NCI-H1105 treated with DMSO at 0.1 percent for 48 hours (cell line): ENCODE data around the gene PREB.

Experiments used
- DNase-seq: peaks from one replicate; lab custom pipeline; 2025; lab: John Stamatoyannopoulos, UW

PREB gene

DNA sequence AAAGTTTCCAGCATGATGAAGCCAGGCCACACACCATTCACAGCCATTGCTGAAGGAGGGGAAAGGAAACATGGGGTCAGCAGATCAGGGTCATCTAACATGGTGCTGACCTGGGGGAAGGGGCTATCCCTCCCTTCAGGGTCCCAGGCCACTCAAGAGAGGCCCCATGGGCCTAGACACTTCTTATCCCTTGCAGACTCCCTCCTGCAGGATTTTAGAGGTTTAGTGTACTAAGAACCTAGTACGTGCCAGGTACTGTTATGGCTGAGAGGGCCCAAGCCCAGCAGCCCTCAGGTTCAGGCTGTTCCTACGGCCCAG lies 39.0 kb downstream of the PREB start:
- no peak for DNase-seq

DNA sequence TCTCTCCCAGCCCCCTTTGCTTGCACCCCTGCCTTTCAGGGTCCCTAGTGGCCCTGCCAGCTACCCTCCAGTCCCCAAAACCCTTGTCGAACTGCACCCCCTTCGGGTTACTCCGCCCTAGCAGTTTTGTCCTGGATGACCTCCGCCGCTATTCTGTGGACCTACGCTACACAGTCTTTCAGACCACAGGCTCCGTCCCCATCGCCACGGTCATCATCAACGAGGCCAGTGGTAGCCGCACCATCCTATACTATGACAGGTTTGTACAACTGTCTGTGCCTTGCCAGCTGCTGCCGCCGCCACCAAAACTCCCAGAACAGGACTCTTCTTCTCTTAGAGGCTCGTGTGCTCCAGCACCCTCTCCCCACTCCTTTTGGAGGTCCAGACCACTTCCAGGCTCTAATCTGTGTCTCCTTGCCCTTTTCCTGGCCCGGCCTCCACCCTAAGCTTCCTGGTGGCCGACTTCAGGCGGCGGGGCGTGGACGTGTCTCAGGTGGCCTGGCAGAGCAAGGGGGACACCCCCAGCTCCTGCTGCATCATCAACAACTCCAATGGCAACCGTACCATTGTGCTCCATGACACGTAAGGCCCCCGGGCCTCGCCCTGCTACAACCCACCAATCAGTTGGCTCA lies 40.0 kb downstream of the PREB start:
- no peak for DNase-seq

- DNase-seq = no peak
Observed at GRCh38 chr2:27093430-27094352, 40.7 kb downstream of the PREB start.

DNA sequence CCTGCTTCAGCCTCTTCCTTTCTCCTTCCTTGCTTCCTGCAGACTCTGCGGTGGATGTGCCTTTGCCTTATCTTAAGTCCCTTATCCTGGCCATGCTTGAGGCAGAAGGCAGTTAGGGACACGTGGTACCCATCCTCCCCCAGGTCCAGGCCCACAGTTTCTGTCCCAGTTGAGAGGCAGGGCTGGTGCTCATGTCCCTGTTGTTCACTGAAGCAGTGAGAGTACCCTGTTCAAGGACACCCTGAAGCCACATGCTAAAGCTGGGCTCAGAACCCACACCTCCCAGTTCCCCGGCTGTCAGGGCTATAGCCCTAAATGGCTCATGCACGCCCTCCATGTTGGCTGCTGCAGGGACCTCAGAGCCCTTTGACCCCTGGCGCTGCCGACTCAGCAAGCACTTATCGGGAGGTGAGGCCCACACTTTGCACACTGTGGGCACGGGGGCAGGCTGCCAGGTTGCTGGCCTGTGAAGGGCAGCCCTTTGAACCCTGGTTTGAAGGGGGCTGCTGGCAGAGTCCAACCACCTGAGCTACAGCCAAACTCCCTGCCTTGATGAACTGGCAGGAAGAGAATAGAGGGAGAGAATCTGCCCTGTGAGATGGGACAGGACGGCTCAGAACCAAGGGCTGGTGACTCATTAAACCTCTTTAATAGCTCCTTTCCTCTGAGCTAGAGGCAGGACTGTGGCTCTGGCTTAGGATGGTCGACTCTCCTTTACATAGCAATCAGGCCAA lies 41.6 kb downstream of the PREB start:
- no peak for DNase-seq

DNA sequence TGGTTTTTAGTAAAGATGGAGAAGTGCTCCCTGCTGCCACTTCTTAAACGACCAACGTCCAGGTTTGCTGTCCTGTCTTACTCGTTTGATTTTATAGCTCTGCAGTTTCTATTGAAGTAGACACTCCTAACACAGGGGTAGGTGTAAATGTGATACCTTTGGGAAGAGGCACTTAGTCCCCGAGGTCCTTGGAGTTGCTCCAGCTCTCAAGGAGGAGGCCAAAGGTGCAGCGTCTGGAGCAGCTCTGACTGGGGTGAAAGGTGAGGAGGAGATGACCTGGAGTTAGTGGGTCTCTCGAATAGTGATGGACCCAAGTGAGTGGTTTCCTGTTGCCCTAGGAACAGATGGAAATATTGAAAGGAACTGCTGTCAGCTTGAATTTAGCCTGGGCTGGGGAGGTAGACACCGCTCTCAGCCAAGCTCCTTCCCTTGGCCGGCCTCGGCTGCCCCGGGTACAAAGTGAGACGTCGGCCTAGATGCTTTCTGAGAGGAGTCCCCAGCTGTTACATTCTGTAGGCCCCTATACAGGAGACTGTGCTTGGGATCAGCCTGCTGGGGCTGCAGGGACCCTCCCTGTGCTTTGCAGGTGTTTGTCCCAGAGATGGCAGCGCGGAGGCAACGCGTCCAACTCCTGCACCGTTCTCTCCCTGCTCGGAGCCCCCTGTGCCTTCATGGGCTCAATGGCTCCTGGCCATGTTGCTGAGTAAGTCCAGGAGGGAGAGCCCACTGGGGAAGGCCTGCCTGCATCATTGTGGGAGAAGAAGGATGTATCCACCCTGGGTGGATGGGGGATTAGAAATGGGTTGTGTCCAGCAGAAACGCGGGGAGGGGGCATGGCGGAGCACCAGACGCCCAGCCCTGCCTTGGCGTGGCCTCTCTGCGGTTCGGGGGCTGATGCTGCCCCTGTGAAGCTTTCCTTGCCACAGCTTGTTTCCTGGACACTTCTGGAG lies 42.4 kb downstream of the PREB start:
- no peak for DNase-seq

DNA sequence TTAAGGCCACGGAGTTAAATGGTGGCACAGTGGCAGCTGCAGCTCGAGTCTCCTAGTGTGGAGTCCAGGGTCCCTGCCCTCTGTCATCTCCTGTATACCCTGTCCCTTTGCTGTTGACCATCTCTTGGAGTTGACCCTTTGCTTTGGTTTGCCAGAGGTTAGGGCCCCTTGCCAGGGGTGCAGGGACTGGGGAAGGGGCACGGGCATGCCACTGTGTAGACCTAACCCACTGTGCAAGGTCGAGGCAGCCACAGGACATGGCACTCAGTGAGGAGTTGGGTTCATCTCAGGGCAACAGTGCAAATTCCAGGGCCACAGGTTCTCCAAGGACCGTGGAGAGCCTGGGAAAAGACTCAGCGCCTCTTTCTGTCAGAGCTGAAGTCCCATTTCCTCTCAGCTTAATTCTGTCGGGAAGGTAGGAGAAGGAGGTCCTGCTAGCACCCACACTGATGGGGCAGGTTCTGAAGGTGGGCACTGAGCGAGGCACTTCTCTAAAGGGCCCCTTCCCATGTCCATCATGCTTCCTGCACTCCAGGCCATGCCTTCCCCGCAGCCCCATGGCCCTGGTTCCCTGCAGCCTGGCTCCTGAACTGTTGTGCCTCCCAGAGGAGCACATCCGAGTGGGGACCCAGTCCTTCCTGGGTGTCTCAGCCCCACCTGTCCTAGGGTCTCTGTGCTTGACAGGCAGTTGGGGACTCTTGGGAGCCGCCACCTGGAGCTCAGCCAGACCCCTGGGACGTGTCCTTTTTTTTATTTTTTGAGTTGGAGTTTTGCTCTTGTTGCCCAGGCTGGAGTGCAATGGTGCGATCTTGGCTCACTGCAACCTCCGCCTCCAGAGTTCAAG lies 45.1 kb downstream of the PREB start:
- no peak for DNase-seq

GRCh38 chr2:27088634-27089033 lies 45.8 kb downstream of the PREB start:
- no peak for DNase-seq

GRCh38 chr2:27087823-27088410 lies 46.5 kb downstream of the PREB start:
- no peak for DNase-seq

GRCh38 chr2:27086724-27087593 lies 47.5 kb downstream of the PREB start, which contains the start of gene KHK:
Gene KHK (plus strand): TSS chr2:27086772. CDS start chr2:27087260, 488 bp downstream.
- DNase-seq = peak; percentile 75

DNA sequence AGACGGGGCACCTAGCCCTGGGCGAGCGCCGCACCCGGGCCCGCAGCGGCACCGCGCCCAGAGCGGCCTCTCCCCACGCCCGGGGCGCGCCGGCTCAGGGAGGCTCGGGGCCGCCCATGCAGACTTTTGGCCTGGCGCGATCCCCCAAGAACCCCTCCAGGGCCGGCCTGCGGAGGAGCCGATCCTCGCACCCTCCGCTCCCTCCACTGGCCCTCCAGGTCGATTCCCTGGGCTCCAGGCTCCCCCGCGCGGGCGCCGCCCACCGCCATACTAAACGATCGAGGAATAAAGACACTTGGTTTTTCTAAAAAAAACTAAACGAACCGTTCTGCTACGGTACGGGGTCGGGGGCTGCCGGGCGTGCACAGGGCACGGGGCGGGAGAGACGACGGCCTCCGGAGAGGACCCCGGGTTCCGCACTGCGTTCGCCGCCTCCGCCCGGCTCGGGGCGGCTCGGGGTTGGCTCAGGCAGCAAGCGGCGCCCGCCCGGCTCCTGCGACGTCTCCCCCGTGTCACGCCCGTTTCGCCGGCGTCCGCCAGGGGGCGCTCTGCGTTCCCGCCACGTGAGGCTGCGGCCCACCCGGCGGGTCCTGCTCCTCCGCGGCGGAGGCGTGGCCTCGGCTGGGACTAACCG lies 48.2 kb downstream of the PREB start:
- DNase-seq = peak; percentile 88

- DNase-seq = peak; percentile 37
Observed at GRCh38 chr2:27085673-27086089, 48.8 kb downstream of the PREB start.

DNA sequence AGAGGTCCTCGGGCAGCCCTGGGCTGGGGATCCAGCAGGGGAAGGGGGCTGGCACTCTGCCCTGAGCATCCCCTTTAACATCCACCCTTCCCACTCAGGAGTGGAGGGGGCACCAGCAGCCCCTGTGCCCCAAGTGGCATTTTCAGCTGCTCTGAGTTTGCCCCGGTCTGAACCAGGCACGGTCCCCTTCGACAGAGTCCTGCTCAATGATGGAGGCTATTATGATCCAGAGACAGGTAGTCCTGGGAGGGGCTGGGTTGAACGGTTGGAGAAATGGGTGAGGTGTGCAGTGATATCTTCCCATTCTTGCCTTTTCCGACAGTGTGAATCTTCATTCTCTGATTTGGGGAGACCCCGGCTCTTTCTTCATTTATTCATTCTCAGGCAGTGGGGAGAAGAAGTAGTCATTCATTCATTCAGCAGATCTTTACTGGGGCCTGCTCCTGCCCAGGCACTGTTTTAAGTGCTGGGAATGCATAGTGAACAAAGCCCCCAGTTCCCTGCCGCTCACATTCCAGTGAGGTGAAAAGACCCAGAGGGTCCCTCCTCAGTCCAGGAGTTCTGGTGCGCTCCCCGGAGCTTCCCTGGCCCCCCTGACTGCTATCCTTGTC lies 49.3 kb downstream of the PREB start:
- DNase-seq = no peak

DNA sequence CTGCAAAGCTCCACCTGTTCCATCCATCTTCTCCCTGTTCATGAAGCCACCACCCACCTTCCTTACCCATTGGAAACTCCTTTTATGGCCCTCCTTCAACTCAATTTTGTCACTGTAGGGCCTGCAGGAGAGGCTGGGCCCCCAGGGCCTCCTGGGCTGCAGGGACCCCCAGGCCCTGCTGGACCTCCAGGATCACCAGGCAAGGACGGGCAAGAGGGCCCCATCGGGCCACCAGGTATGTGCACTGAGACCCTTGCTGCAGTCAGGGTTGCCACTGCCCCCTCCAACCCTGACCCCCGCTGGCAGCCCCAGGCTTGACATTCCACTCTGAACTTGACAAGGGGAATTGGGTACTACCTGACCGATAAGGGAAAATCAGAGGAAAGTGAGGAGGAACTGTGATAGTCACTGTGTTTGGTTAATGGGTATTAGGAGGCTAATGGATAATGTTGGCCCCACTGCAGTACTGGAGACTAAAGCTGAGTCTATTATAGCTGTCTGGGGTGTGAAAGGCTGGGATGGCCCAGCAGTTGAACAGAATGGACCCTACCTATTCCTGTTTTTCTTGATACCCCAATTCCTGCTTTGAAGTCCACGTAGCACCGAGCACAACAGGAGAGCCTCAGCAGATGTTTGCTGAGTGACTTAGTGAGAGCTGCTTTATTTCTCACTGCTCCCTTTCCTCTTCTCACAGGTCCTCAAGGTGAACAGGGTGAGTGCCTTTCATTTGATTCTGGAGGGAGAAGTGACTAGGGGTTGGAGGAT lies 50.0 kb downstream of the PREB start:
- DNase-seq = no peak

DNA sequence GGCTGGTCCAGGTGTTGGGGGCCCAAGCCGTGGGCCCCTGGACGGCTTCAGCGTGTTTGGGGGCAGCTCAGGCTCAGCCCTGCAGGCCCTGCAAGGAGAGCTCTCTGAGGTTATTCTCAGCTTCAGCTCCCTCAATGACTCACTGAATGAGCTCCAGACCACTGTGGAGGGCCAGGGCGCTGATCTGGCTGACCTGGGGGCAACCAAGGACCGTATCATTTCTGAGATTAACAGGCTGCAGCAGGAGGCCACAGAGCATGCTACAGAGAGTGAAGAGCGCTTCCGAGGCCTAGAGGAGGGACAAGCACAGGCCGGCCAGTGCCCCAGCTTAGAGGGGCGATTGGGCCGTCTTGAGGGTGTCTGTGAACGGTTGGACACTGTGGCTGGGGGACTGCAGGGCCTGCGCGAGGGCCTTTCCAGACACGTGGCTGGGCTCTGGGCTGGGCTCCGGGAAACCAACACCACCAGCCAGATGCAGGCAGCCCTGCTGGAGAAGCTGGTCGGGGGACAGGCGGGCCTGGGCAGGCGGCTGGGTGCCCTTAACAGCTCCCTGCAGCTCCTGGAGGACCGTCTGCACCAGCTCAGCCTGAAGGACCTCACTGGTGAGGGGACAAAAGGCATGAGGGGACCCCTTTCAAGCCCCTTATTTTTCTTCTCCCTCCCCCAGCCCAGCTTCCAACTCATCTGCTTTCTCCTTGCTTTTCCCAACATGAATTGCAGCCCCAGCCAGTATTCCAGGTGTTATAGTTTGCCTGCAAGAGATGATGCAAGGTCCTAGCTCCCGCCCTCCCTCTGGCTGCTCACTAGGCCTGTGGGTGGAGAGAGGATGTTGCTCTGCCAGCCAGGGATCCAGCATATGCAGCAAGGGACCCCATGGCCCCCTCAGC lies 50.8 kb downstream of the PREB start:
- no peak for DNase-seq

DNA sequence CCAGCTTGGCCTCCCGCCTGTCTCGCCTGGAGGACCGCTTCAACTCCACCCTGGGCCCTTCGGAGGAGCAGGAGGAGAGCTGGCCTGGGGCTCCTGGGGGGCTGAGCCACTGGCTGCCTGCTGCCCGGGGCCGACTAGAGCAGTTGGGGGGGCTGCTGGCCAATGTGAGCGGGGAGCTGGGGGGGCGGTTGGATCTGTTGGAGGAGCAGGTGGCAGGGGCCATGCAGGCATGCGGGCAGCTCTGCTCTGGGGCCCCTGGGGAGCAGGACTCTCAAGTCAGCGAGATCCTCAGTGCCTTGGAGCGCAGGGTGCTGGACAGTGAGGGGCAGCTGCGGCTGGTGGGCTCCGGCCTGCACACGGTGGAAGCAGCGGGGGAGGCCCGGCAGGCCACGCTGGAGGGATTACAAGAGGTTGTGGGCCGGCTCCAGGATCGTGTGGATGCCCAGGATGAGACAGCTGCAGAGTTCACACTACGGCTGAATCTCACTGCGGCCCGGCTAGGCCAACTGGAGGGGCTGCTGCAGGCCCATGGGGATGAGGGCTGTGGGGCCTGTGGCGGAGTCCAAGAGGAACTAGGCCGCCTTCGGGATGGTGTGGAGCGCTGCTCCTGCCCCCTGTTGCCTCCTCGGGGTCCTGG lies 51.5 kb downstream of the PREB start:
- no peak for DNase-seq
